Measurements from ENCODE around the gene CACNA1B.

The CACNA1B gene

GRCh38 chr9:137952976-137953666 is 75.5 kb downstream of the CACNA1B start:
- DNase-seq (ENCODE audit: low read depth) = no peak
- TF ChIP-seq CTCF (conservative IDR thresholded peaks at IDR 0.05; ENCODE audit: low read depth, low read length) = no peak
- H3K4me3 ChIP-seq (ENCODE audit: low read depth, low read length) = no peak overlapping the region

GRCh38 chr9:137953683-137954438 is 76.3 kb downstream of the CACNA1B start:
- H3K4me3 ChIP-seq (ENCODE audit: low read depth, low read length) = no peak overlapping the region
- no peak for DNase-seq (ENCODE audit: low read depth)
- TF ChIP-seq CTCF (conservative IDR thresholded peaks at IDR 0.05; ENCODE audit: low read depth, low read length) = no peak

GRCh38 chr9:137955224-137955570 is 77.6 kb downstream of the CACNA1B start:
- no peak for DNase-seq (ENCODE audit: low read depth)
- H3K4me3 ChIP-seq (ENCODE audit: low read depth, low read length) = no peak overlapping the region
- no peak for TF ChIP-seq CTCF (conservative IDR thresholded peaks at IDR 0.05; ENCODE audit: low read depth, low read length)

GRCh38 chr9:137955586-137955985 is 78.0 kb downstream of the CACNA1B start:
- no peak for DNase-seq (ENCODE audit: low read depth)
- H3K4me3 ChIP-seq (ENCODE audit: low read depth, low read length) = no peak overlapping the region
- TF ChIP-seq CTCF (conservative IDR thresholded peaks at IDR 0.05; ENCODE audit: low read depth, low read length) = no peak

- no peak for TF ChIP-seq CTCF (conservative IDR thresholded peaks at IDR 0.05; ENCODE audit: low read depth, low read length)
Measured at GRCh38 chr9:137956039-137956438, 78.5 kb downstream of the CACNA1B start.

GRCh38 chr9:137956688-137957385 is 79.3 kb downstream of the CACNA1B start:
- H3K4me3 ChIP-seq (ENCODE audit: low read depth, low read length) = no peak overlapping the region
- DNase-seq (ENCODE audit: low read depth) = no peak
- TF ChIP-seq CTCF (conservative IDR thresholded peaks at IDR 0.05; ENCODE audit: low read depth, low read length) = no peak

More at GRCh38 chr9:137956039-137956438, 78.5 kb downstream of the CACNA1B start:
- DNase-seq (ENCODE audit: low read depth) = no peak
- H3K4me3 ChIP-seq (ENCODE audit: low read depth, low read length) = no peak overlapping the region
